Fibroblast of mammary gland (primary cell): ENCODE results near the gene FBXO41.
A peak's percentile ranks its signal among the peaks of the same experiment; 100 is the strongest.

Experiments used
- DNase-seq: peaks from one replicate; pipeline ENCODE4 v3.0.0-alpha.2; 2010; ENCODE audit warnings: low read depth
- H3K4me3 ChIP-seq: 2 replicates; pipeline ENCODE4 v1.5.1; 2011; ENCODE audit warnings: low read depth, mild to moderate bottlenecking, low read length, moderate library complexity; ENCODE audit not compliant: control insufficient read depth
- CTCF ChIP-seq: conservative IDR thresholded peaks from 2 replicates; pipeline ENCODE4 v1.5.1; 2011; ENCODE audit warnings: low read depth, low read length, inconsistent platforms; ENCODE audit not compliant: control insufficient read depth, insufficient read depth

The FBXO41 gene

GRCh38 chr2:73293534-73294171 is 9.4 kb upstream of the FBXO41 start, which contains the start of gene EGR4:
Gene EGR4 (minus strand): TSS chr2:73293548. CDS start chr2:73293317, 231 bp downstream.
- no peak for TF ChIP-seq CTCF
- H3K4me3 ChIP-seq, result peak within 1 kb of the TSS; percentile 31
- DNase-seq, result peak; percentile 68

- peak overlapping the region; percentile 15 for H3K4me3 ChIP-seq
- TF ChIP-seq CTCF, result no peak
- no peak for DNase-seq
Measured at GRCh38 chr2:73292906-73293533, 8.7 kb upstream of the FBXO41 start.

GRCh38 chr2:73292316-73292905 is 8.1 kb upstream of the FBXO41 start:
- no peak overlapping the region for H3K4me3 ChIP-seq
- no peak for TF ChIP-seq CTCF
- DNase-seq, result no peak

- H3K4me3 ChIP-seq, result no peak overlapping the region
- DNase-seq, result no peak
- peak; percentile 8 for TF ChIP-seq CTCF
Measured at GRCh38 chr2:73291461-73292315, 7.4 kb upstream of the FBXO41 start.

- TF ChIP-seq CTCF, result no peak
- no peak overlapping the region for H3K4me3 ChIP-seq
- peak; percentile 48 for DNase-seq
Measured at GRCh38 chr2:73291093-73291460, 6.8 kb upstream of the FBXO41 start.

GRCh38 chr2:73290049-73290839 is 6.0 kb upstream of the FBXO41 start:
- no peak overlapping the region for H3K4me3 ChIP-seq
- TF ChIP-seq CTCF, result peak; percentile 74
- peak; percentile 46 for DNase-seq
